ENCODE measurements around the gene PGBD2.

GRCh38 chr1:248923352-248924338 is 17.6 kb downstream of the PGBD2 start:
- no peak for TF ChIP-seq HEY1 (CRISPR knock-in tag; IDR thresholded peaks at IDR 0.05; ENCODE audit: borderline replicate concordance)
- TF ChIP-seq, protein P1, sequence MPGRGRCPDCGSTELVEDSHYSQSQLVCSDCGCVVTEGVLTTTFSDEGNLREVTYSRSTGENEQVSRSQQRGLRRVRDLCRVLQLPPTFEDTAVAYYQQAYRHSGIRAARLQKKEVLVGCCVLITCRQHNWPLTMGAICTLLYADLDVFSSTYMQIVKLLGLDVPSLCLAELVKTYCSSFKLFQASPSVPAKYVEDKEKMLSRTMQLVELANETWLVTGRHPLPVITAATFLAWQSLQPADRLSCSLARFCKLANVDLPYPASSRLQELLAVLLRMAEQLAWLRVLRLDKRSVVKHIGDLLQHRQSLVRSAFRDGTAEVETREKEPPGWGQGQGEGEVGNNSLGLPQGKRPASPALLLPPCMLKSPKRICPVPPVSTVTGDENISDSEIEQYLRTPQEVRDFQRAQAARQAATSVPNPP (IDR thresholded peaks at IDR 0.05; ENCODE audit: borderline replicate concordance, insufficient read depth, insufficient read length) = no peak
